Tibial nerve (tissue), 3 donors: ENCODE results near the gene FXYD1.

Experiments
- CTCF ChIP-seq, 5 experiments: fragments of 200-600 bp in 3 of 5; fragments of 450-650 bp in 2 of 5; sonication (generic) in 3 of 5; IDR thresholded peaks; one replicate each; pipeline ENCODE4 v1.5.1; 2016 to 2019; ENCODE audit warnings: antibody characterized with exemption in 5 of 5, mild to moderate bottlenecking in 3 of 5, moderate library complexity in 2 of 5
- POLR2A ChIP-seq, 2 donors: fragments of 450-650 bp; IDR thresholded peaks; one replicate each; pipeline ENCODE4 v1.6.1; 2017; ENCODE audit warnings: antibody characterized with exemption in 2 of 2, mild to moderate bottlenecking in 2 of 2, moderate library complexity in 2 of 2

GRCh38 chr19:35126624-35126959 lies 12.0 kb upstream of the FXYD1 start:
- TF ChIP-seq CTCF (IDR thresholded peaks at IDR 0.05) = no peak
- TF ChIP-seq POLR2A (IDR thresholded peaks at IDR 0.05) = no peak
